ENCODE results near the gene ATAD3B.
"Not testable (repeated sequence)": the region's sequence is repeated elsewhere in the genome, so short reads cannot be mapped to it uniquely, and the experiment has no call there.

DNA sequence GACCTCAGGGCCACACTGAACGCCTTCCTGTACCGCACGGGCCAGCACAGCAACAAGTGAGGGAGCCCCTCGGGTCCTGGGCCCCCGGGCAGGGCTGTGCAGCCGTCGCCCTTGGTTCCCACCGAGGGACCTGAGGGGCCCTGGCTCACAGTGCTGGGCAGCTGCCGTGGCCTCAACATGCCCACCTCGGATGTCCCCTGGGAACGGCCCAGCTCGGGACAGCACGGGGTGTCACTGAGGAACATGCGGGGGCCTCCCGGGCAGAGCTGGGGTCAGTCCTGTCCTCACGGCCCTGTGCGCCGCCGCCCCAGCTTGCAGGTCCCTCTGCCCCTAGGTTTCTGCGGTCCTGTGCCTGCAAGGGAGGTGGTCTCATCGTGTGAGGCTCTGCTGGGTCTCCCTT, 54.9 kb downstream of the ATAD3B start:
- TF ChIP-seq, protein P1, sequence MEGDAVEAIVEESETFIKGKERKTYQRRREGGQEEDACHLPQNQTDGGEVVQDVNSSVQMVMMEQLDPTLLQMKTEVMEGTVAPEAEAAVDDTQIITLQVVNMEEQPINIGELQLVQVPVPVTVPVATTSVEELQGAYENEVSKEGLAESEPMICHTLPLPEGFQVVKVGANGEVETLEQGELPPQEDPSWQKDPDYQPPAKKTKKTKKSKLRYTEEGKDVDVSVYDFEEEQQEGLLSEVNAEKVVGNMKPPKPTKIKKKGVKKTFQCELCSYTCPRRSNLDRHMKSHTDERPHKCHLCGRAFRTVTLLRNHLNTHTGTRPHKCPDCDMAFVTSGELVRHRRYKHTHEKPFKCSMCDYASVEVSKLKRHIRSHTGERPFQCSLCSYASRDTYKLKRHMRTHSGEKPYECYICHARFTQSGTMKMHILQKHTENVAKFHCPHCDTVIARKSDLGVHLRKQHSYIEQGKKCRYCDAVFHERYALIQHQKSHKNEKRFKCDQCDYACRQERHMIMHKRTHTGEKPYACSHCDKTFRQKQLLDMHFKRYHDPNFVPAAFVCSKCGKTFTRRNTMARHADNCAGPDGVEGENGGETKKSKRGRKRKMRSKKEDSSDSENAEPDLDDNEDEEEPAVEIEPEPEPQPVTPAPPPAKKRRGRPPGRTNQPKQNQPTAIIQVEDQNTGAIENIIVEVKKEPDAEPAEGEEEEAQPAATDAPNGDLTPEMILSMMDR (IDR thresholded peaks at IDR 0.05; ENCODE audit: low read depth, low read length, missing input control): not testable (repeated sequence)
- TF ChIP-seq YY1 (IDR thresholded peaks at IDR 0.05); SP1 (IDR thresholded peaks at IDR 0.05); JUND (IDR thresholded peaks at IDR 0.05); TAF1 (conservative IDR thresholded peaks at IDR 0.05): not testable (repeated sequence)
- TF ChIP-seq, protein P2, sequence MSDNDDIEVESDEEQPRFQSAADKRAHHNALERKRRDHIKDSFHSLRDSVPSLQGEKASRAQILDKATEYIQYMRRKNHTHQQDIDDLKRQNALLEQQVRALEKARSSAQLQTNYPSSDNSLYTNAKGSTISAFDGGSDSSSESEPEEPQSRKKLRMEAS (IDR thresholded peaks at IDR 0.05): not testable (repeated sequence)
- TF ChIP-seq, protein P3, sequence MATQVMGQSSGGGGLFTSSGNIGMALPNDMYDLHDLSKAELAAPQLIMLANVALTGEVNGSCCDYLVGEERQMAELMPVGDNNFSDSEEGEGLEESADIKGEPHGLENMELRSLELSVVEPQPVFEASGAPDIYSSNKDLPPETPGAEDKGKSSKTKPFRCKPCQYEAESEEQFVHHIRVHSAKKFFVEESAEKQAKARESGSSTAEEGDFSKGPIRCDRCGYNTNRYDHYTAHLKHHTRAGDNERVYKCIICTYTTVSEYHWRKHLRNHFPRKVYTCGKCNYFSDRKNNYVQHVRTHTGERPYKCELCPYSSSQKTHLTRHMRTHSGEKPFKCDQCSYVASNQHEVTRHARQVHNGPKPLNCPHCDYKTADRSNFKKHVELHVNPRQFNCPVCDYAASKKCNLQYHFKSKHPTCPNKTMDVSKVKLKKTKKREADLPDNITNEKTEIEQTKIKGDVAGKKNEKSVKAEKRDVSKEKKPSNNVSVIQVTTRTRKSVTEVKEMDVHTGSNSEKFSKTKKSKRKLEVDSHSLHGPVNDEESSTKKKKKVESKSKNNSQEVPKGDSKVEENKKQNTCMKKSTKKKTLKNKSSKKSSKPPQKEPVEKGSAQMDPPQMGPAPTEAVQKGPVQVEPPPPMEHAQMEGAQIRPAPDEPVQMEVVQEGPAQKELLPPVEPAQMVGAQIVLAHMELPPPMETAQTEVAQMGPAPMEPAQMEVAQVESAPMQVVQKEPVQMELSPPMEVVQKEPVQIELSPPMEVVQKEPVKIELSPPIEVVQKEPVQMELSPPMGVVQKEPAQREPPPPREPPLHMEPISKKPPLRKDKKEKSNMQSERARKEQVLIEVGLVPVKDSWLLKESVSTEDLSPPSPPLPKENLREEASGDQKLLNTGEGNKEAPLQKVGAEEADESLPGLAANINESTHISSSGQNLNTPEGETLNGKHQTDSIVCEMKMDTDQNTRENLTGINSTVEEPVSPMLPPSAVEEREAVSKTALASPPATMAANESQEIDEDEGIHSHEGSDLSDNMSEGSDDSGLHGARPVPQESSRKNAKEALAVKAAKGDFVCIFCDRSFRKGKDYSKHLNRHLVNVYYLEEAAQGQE (IDR thresholded peaks at IDR 0.05): not testable (repeated sequence)
- TF ChIP-seq, protein P4, sequence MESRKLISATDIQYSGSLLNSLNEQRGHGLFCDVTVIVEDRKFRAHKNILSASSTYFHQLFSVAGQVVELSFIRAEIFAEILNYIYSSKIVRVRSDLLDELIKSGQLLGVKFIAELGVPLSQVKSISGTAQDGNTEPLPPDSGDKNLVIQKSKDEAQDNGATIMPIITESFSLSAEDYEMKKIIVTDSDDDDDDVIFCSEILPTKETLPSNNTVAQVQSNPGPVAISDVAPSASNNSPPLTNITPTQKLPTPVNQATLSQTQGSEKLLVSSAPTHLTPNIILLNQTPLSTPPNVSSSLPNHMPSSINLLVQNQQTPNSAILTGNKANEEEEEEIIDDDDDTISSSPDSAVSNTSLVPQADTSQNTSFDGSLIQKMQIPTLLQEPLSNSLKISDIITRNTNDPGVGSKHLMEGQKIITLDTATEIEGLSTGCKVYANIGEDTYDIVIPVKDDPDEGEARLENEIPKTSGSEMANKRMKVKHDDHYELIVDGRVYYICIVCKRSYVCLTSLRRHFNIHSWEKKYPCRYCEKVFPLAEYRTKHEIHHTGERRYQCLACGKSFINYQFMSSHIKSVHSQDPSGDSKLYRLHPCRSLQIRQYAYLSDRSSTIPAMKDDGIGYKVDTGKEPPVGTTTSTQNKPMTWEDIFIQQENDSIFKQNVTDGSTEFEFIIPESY (IDR thresholded peaks at IDR 0.05): not testable (repeated sequence)
- TF ChIP-seq, protein P5, sequence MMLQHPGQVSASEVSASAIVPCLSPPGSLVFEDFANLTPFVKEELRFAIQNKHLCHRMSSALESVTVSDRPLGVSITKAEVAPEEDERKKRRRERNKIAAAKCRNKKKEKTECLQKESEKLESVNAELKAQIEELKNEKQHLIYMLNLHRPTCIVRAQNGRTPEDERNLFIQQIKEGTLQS (IDR thresholded peaks at IDR 0.05): not testable (repeated sequence)

Data from liver (tissue), 3 donors.